HG03558 (cell line): Measurements from ENCODE around the gene RAMP1.
"Not testable (repeated sequence)": the region's sequence is repeated elsewhere in the genome, so short reads cannot be mapped to it uniquely, and the experiment has no call there.

ENCODE experiments used
- ATAC-seq: cut with Tn5 transposase; IDR thresholded peaks from one replicate; pipeline ENCODE4 v1.9.1; 2021; ENCODE audit warnings: moderate number of reproducible peaks; ENCODE audit not compliant: unreplicated experiment; ENCODE audit errors: extremely low read depth

The RAMP1 gene

GRCh38 chr2:237940828-237941227 is 81.4 kb downstream of the RAMP1 start:
- no peak for ATAC-seq

- no peak for ATAC-seq
These were observed 81.8 kb downstream of the RAMP1 start for GRCh38 chr2:237941239-237941638.

GRCh38 chr2:237942513-237942899 is 83.1 kb downstream of the RAMP1 start:
- no peak for ATAC-seq

- no peak for ATAC-seq
These were observed 84.1 kb downstream of the RAMP1 start for GRCh38 chr2:237943395-237944094.

GRCh38 chr2:237944302-237944701 is 84.9 kb downstream of the RAMP1 start:
- ATAC-seq = no peak

- ATAC-seq = no peak
These were observed 87.0 kb downstream of the RAMP1 start for GRCh38 chr2:237946423-237946822.

GRCh38 chr2:237951354-237951753 is 91.9 kb downstream of the RAMP1 start:
- ATAC-seq = not testable (repeated sequence)

GRCh38 chr2:237951878-237952277 is 92.5 kb downstream of the RAMP1 start:
- ATAC-seq = no peak

- ATAC-seq = no peak
These were observed 93.4 kb downstream of the RAMP1 start for GRCh38 chr2:237952851-237953250.

- ATAC-seq = no peak
These were observed 96.4 kb downstream of the RAMP1 start for GRCh38 chr2:237955640-237956401.

GRCh38 chr2:237956402-237956736 is 96.9 kb downstream of the RAMP1 start:
- ATAC-seq = no peak

- ATAC-seq = no peak
These were observed 102.2 kb downstream of the RAMP1 start for GRCh38 chr2:237961637-237962036.
